Progenitor cell of endocrine pancreas (in vitro differentiated cells): ENCODE data around the gene PCDHB1. TPM values are rescaled to one million over a fixed set of nuclear protein-coding genes. Genes with fewer than 3 reads are reported as not detected.

Experiments used
- DNase-seq: peaks from one replicate; pipeline ENCODE4 v3.0.0; 2021; ENCODE audit warnings: low spot score; ENCODE audit not compliant: unreplicated experiment
- H3K27ac Mint-ChIP-seq: 2 replicates; pipeline ENCODE4 v1.8.0; 2021; ENCODE audit warnings: mild to moderate bottlenecking, moderate library complexity, mixed read lengths
- H3K27me3 Mint-ChIP-seq: 2 replicates; pipeline ENCODE4 v1.8.0; 2021; ENCODE audit warnings: mixed read lengths
- H3K36me3 Mint-ChIP-seq: 2 replicates; pipeline ENCODE4 v1.8.0; 2022; ENCODE audit warnings: mixed read lengths; ENCODE audit not compliant: insufficient read depth
- H3K4me1 Mint-ChIP-seq: 2 replicates; pipeline ENCODE4 v1.8.0; 2021; ENCODE audit warnings: low read depth, mixed read lengths
- H3K4me3 Mint-ChIP-seq: 2 replicates; pipeline ENCODE4 v1.8.0; 2021; ENCODE audit warnings: low read depth, mild to moderate bottlenecking, moderate library complexity, mixed read lengths
- H3K9me3 Mint-ChIP-seq: 2 replicates; pipeline ENCODE4 v1.8.0; 2021; ENCODE audit warnings: low read depth, mixed read lengths
- CTCF ChIP-seq: fragments of 200-600 bp; sonication (generic); IDR thresholded peaks from one replicate; pipeline ENCODE4 v1.5.0; 2021; ENCODE audit warnings: antibody characterized with exemption, mild to moderate bottlenecking; ENCODE audit not compliant: unreplicated experiment
- total RNA-seq: library from RNA; stranded (reverse); gene quantifications from 2 replicates; pipeline ENCODE4 v1.2.1, GENCODE V29; 2021

PCDHB1 gene
- total RNA-seq, 1 donor from 2014 or later: 0.29 TPM

- H3K9me3 Mint-ChIP-seq: no peaks in the 10 kb centered on the region
- no peak overlapping the region for H3K4me3 Mint-ChIP-seq
- H3K36me3 Mint-ChIP-seq: no peaks in the 10 kb centered on the region
- no peaks in the 10 kb centered on the region for H3K4me1 Mint-ChIP-seq
- H3K27me3 Mint-ChIP-seq: peaks cover 25% of the 10 kb centered on the region
- no peak overlapping the region for H3K27ac Mint-ChIP-seq
- DNase-seq: peak; percentile 99
- peak; percentile 82 for TF ChIP-seq CTCF
Observed at GRCh38 chr5:141040771-141041426, 10.3 kb upstream of the PCDHB1 start.

GRCh38 chr5:141041427-141041785 lies 9.8 kb upstream of the PCDHB1 start:
- no peak for DNase-seq
- H3K9me3 Mint-ChIP-seq: no peaks in the 10 kb centered on the region
- no peaks in the 10 kb centered on the region for H3K4me1 Mint-ChIP-seq
- peak; percentile 17 for TF ChIP-seq CTCF
- no peaks in the 10 kb centered on the region for H3K36me3 Mint-ChIP-seq
- H3K27ac Mint-ChIP-seq: no peak overlapping the region
- peaks cover 28% of the 10 kb centered on the region for H3K27me3 Mint-ChIP-seq
- no peak overlapping the region for H3K4me3 Mint-ChIP-seq

GRCh38 chr5:141042555-141042954 lies 8.6 kb upstream of the PCDHB1 start:
- no peak overlapping the region for H3K4me3 Mint-ChIP-seq
- DNase-seq: no peak
- TF ChIP-seq CTCF: no peak
- H3K27ac Mint-ChIP-seq: no peak overlapping the region
- H3K4me1 Mint-ChIP-seq: no peaks in the 10 kb centered on the region
- peaks cover 36% of the 10 kb centered on the region for H3K27me3 Mint-ChIP-seq
- no peaks in the 10 kb centered on the region for H3K9me3 Mint-ChIP-seq
- H3K36me3 Mint-ChIP-seq: no peaks in the 10 kb centered on the region

GRCh38 chr5:141051521-141051866 lies 320 bp downstream of the PCDHB1 start:
- no peaks in the 10 kb centered on the region for H3K9me3 Mint-ChIP-seq
- no peak for TF ChIP-seq CTCF
- no peaks in the 10 kb centered on the region for H3K36me3 Mint-ChIP-seq
- H3K27ac Mint-ChIP-seq: no peak overlapping the region
- H3K4me3 Mint-ChIP-seq: peak overlapping the region; percentile 83
- DNase-seq: no peak
- peaks cover 5% of the 10 kb centered on the region for H3K4me1 Mint-ChIP-seq
- H3K27me3 Mint-ChIP-seq: peaks cover 37% of the 10 kb centered on the region

GRCh38 chr5:141077826-141078225 lies 26.7 kb downstream of the PCDHB1 start:
- no peak for TF ChIP-seq CTCF
- no peak for DNase-seq
- Mint-ChIP-seq H3K4me1 (no peaks in the 10 kb centered on the region), H3K4me3 (no peak overlapping the region), H3K9me3 (peaks cover 5% of the 10 kb centered on the region), H3K27me3 (peaks cover 9% of the 10 kb centered on the region), H3K36me3 (no peaks in the 10 kb centered on the region), H3K27ac (no peak overlapping the region)
